Measurements from ENCODE around the gene BCL2L14.
"Not testable (repeated sequence)": the region's sequence is repeated elsewhere in the genome, so short reads cannot be mapped to it uniquely, and the experiment has no call there.

Gene BCL2L14

GRCh38 chr12:12110923-12111555, 40.3 kb downstream of the BCL2L14 start:
- peak; percentile 22 to 58 for DNase-seq

GRCh38 chr12:12115514-12115913, 44.8 kb downstream of the BCL2L14 start:
- no peak for DNase-seq

GRCh38 chr12:12116677-12117076, 45.9 kb downstream of the BCL2L14 start:
- no peak for DNase-seq

- no peak for DNase-seq
These were observed 50.3 kb downstream of the BCL2L14 start for GRCh38 chr12:12121061-12121460.

GRCh38 chr12:12123036-12123604, 52.4 kb downstream of the BCL2L14 start:
- DNase-seq: no peak

GRCh38 chr12:12126551-12126950, 55.8 kb downstream of the BCL2L14 start:
- DNase-seq: no peak

GRCh38 chr12:12127304-12127703, 56.6 kb downstream of the BCL2L14 start:
- DNase-seq: no peak

- no peak for DNase-seq
These were observed 57.9 kb downstream of the BCL2L14 start for GRCh38 chr12:12128670-12129069.

GRCh38 chr12:12133259-12133658, 62.5 kb downstream of the BCL2L14 start:
- DNase-seq: no peak

GRCh38 chr12:12133785-12134184, 63.0 kb downstream of the BCL2L14 start:
- DNase-seq: no peak

- DNase-seq: no peak
These were observed 67.7 kb downstream of the BCL2L14 start for GRCh38 chr12:12138203-12139154.

- DNase-seq: no peak
These were observed 70.3 kb downstream of the BCL2L14 start for GRCh38 chr12:12141000-12141399.

- DNase-seq: not testable (repeated sequence)
These were observed 73.8 kb downstream of the BCL2L14 start for GRCh38 chr12:12144531-12144930.

GRCh38 chr12:12147111-12147510, 76.4 kb downstream of the BCL2L14 start:
- no peak for DNase-seq

Data from CD4-positive, alpha-beta T cell treated with Interleukin-4 for 1 hour (primary cell).